Testis (tissue), 3 donors: Measurements from ENCODE around the gene CCER1. TPM values are rescaled to one million over a fixed set of nuclear protein-coding genes. Genes with fewer than 3 reads are reported as not detected.
A peak's percentile ranks its signal among the peaks of the same experiment; 100 is the strongest.

Source experiments
- DNase-seq: peaks from one replicate; pipeline ENCODE4 v3.0.0-alpha.2; 2019
- H3K27ac ChIP-seq, 2 donors: fragments of 200-600 bp; sonication (generic); one replicate each; pipeline ENCODE4 v1.5.1; 2019
- H3K27me3 ChIP-seq: fragments of 200-600 bp; sonication (generic); one replicate; pipeline ENCODE4 v1.5.1; 2019
- H3K36me3 ChIP-seq: fragments of 200-600 bp; sonication (generic); one replicate; pipeline ENCODE4 v1.5.1; 2017; ENCODE audit warnings: low read depth; ENCODE audit errors: missing control alignments
- H3K4me1 ChIP-seq: fragments of 200-600 bp; sonication (generic); one replicate; pipeline ENCODE4 v1.5.1; 2019
- H3K4me3 ChIP-seq, 2 donors: fragments of 200-600 bp; sonication (generic); one replicate each; pipeline ENCODE4 v1.5.1; 2017 to 2019
- H3K9me3 ChIP-seq: fragments of 200-600 bp; sonication (generic); one replicate; pipeline ENCODE4 v1.5.1; 2017
- POLR2A ChIP-seq: fragments of 450-650 bp; IDR thresholded peaks from one replicate; pipeline ENCODE4 v1.6.1; 2017; ENCODE audit warnings: antibody characterized with exemption, mild to moderate bottlenecking, moderate library complexity
- WGBS, 2 donors: methylation state at CpG; one replicate each; pipeline ENCODE4 v1.1.5; 2018; 5-methylcytosine and 5-hydroxymethylcytosine counted together
- intact Hi-C: fragments of 100-400 bp; cut with DNase I; formaldehyde crosslinking; loops from one replicate; pipeline ENCODE4 v1.15.1; 2023; ENCODE audit warnings: low total_unique reads
- polyA plus RNA-seq: library from polyadenylated mRNA; stranded (reverse); fragments of 350-450 nt; fragmentation: Illumina TruSeq; extraction: RNeasy Lipid Tissue Mini Kit (QIAGEN cat#74804); gene quantifications from one replicate; pipeline ENCODE4 v1.2.3, GENCODE V29; 2014; ENCODE audit warnings: low read depth, low replicate concordance; ENCODE audit not compliant: insufficient read depth
- total RNA-seq, 2 donors: library from RNA; depleted of rRNA; stranded (reverse); fragments of >200 nt; gene quantifications; one replicate each; pipeline ENCODE4 v1.2.3, GENCODE V29; 2016
- TF ChIP-seq, protein P1 (sequence below), 3 experiments: fragments of 450-650 bp in 2 of 3; fragments of 200-600 bp in 1 of 3; sonication (generic) in 1 of 3; IDR thresholded peaks; one replicate each; pipeline ENCODE4 v1.5.1; 2016 to 2019; ENCODE audit warnings: antibody characterized with exemption in 3 of 3, mild to moderate bottlenecking in 2 of 3, moderate library complexity in 1 of 3

CCER1 gene
- total and polyA plus RNA-seq, 3 donors from 2014 or later = 17.8 to 77.3 (median 58.6) TPM

DNA sequence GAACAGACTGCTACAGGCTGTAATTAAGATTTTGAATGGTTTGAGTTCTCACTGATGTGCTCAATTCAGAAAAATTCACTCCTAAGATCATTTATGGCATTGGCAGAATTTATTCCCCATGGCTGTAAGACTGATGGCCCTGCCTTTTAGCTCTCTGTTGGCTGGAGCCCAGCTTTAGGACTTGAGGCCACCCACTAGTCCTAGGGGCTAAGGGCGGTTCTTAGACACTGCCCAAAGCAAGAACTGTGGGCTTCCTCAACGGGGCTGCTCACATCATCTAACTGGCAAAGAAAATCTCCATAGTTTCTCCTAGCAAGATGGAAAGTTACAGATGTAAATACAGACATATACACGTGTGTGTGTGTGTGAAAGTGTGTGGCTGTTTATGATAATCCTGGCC, 3.4 kb upstream of the CCER1 start:
- H3K27me3 ChIP-seq = no peaks in the 10 kb centered on the region
- intact Hi-C loops = no loop called here
- no peaks in the 10 kb centered on the region for H3K36me3 ChIP-seq
- H3K4me1 ChIP-seq = no peaks in the 10 kb centered on the region
- no peak for DNase-seq
- H3K4me3 ChIP-seq = no peak overlapping the region
- TF ChIP-seq, protein P1, sequence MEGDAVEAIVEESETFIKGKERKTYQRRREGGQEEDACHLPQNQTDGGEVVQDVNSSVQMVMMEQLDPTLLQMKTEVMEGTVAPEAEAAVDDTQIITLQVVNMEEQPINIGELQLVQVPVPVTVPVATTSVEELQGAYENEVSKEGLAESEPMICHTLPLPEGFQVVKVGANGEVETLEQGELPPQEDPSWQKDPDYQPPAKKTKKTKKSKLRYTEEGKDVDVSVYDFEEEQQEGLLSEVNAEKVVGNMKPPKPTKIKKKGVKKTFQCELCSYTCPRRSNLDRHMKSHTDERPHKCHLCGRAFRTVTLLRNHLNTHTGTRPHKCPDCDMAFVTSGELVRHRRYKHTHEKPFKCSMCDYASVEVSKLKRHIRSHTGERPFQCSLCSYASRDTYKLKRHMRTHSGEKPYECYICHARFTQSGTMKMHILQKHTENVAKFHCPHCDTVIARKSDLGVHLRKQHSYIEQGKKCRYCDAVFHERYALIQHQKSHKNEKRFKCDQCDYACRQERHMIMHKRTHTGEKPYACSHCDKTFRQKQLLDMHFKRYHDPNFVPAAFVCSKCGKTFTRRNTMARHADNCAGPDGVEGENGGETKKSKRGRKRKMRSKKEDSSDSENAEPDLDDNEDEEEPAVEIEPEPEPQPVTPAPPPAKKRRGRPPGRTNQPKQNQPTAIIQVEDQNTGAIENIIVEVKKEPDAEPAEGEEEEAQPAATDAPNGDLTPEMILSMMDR (IDR thresholded peaks at IDR 0.05) = no peak
- TF ChIP-seq POLR2A = no peak
- H3K27ac ChIP-seq = no peak overlapping the region
- WGBS, 2 donors = 66 to 70% methylated on average over 3 of the region's 3 CpGs
- no peaks in the 10 kb centered on the region for H3K9me3 ChIP-seq

DNA sequence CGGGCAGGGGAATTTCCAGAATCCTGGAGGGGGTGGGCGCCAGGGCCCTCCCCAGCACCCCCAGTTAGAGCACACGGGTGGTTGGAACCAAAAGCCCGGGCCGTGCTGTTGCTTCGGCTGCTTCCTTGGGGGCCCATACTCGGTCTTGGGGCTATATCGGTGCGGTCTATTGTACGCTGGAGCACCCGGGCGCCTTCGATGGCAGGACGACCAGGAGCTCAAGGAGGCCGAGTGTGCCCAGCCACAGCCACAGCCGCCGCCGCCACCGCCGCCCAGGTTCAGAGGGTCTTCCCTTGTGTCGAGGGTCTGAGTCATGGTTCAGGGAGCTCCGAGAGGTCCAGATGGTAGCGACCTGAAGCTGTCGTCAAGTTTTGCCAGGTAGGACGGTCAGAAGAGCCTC, 548 bp downstream of the CCER1 start:
- H3K9me3 ChIP-seq = no peaks in the 10 kb centered on the region
- 70% methylated on average over 25 of the region's 25 CpGs; no CpG with 5 or more reads in 1 of the 2 donors for WGBS, 2 donors
- peak overlapping the region; percentile 29 to 50 for H3K4me3 ChIP-seq
- DNase-seq = no peak
- intact Hi-C loops = no loop called here
- H3K27me3 ChIP-seq = no peaks in the 10 kb centered on the region
- TF ChIP-seq, protein P1 (IDR thresholded peaks at IDR 0.05) = no peak
- no peak for TF ChIP-seq POLR2A
- H3K36me3 ChIP-seq = no peaks in the 10 kb centered on the region
- H3K4me1 ChIP-seq = no peaks in the 10 kb centered on the region
- H3K27ac ChIP-seq = no peak overlapping the region

DNA sequence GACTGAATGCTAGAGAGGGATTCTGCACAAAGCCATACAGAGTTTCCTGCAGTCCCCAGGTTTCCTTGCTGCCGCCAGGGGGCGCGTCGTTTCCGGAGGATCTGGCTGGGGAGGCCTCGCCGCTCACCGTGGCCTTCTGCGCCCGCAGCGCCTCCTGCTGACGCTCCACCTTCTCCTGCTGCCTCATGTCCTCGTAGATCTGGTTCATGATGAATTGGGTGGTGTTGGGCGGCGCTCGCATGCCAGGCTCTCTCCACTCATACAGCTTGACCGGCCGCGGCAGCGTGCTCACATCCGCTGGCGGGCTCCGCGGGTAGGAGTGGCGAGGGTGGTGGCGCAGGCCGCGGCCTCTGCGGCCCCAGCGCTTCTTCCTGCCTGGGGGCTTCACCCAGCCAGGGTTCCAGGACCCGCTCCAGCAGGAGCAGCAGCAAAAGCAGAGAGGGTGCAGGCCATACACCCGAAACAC, 987 bp downstream of the CCER1 start:
- WGBS, 2 donors = 33 to 77% methylated on average over 23 to 32 of the region's 32 CpGs
- TF ChIP-seq, protein P1 (IDR thresholded peaks at IDR 0.05) = peak in 2 of 3 experiments; percentile 48 to 57
- no peak for TF ChIP-seq POLR2A
- intact Hi-C loops = no loop called here
- peak overlapping the region; percentile 29 to 50 for H3K4me3 ChIP-seq
- DNase-seq = peak; percentile 68
- no peak overlapping the region for H3K27ac ChIP-seq
- no peaks in the 10 kb centered on the region for H3K9me3 ChIP-seq
- no peaks in the 10 kb centered on the region for H3K4me1 ChIP-seq
- H3K36me3 ChIP-seq = no peaks in the 10 kb centered on the region
- no peaks in the 10 kb centered on the region for H3K27me3 ChIP-seq

DNA sequence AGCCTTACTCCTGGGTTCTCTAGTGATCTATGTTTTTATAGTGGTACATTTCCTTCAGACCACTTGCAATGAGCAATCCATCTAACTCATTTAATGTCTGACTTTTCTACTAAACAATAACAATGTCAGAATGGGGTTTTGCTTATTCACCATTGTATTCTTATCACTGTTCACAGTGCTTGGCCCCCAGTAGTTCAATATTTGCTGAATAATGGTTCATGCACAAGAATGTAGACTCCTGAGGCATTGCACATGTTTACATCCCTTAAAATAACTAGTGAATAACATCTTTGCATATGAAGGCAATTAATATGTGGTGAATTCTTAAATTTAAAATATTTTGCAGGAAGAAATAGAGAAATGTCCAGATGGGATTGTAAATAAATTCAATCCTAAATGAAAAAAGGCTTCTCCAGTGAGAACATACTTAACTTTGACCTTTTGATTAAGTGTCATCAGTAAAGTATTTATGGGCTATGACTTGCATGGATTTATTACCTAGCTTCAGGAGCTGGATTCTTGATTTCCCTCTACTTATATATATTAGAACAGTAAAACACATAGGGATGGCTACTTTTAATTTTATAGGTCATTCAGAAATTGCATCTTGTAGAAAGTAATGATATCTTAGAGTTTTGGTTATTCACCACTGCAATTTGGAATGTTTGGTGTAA, 3.4 kb downstream of the CCER1 start:
- Histone ChIP-seq H3K27ac (no peak overlapping the region), H3K9me3 (no peaks in the 10 kb centered on the region), H3K4me3 (no peak overlapping the region), H3K4me1 (no peaks in the 10 kb centered on the region), H3K27me3 (no peaks in the 10 kb centered on the region), H3K36me3 (no peaks in the 10 kb centered on the region)
- DNase-seq = no peak
- TF ChIP-seq POLR2A = no peak
- TF ChIP-seq, protein P1 (IDR thresholded peaks at IDR 0.05) = no peak
- intact Hi-C loops = no loop called here

DNA sequence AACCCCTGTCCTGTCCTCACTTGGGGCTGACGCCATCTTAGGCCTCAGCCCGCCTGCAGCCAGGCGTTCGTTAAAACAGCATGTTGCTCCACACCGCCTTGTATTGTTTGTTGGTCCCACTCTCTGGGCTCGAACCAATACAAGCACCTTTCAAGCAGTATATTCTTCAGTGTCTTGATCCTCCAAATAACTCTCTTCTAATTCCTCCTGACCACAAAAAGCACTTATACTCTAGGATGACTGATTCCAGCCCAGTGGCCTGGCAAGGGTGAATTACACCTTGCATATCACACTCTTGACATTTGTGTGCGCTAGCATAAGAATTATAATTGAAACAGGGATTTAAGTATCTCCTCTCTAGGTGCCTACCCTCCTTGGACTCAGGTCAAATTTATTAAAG, 7.1 kb downstream of the CCER1 start:
- 84 to 98% methylated on average over 7 of the region's 7 CpGs for WGBS, 2 donors
- intact Hi-C loops = no loop called here
- H3K27me3 ChIP-seq = no peaks in the 10 kb centered on the region
- TF ChIP-seq, protein P1 (IDR thresholded peaks at IDR 0.05) = no peak
- no peak for TF ChIP-seq POLR2A
- H3K4me3 ChIP-seq = no peak overlapping the region
- DNase-seq = no peak
- no peaks in the 10 kb centered on the region for H3K4me1 ChIP-seq
- H3K27ac ChIP-seq = no peak overlapping the region
- no peaks in the 10 kb centered on the region for H3K9me3 ChIP-seq
- H3K36me3 ChIP-seq = no peaks in the 10 kb centered on the region
